LNCAP (cell line): Measurements from ENCODE around the gene SLC16A11.

Source experiments
- TF ChIP-seq, protein P1 (sequence below): fragments of 450-650 bp; IDR thresholded peaks from 2 replicates; pipeline ENCODE4 v1.5.1; 2017; ENCODE audit warnings: mild to moderate bottlenecking

Gene SLC16A11

DNA sequence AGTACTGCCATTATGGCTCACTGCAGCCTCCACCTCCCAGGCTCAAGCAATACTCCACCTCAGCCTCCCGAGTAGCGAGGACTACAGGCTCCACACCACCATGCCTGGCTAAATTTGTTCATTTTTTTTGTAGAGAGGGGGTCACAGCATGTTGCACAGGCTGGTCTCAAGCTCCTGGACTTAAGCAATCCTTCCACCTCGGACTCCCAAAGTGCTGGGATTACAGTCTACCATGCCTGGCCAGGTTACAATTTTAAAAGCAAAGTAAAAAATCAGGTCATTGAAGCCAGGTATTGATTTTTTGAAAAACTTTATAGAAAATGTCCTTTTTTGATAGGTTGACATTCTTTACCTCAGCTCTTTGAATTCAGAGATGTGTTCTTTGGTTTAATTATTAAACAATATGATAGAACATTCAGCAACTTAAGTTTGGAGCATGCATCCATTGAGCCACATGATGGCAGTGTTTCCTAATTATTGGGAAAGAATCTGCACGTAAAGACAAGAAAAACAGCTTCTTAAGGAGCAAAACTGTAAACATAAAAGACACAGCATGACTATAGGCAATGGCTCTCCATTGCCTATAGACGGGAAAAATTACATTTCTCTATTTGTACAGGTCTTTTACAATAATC is 1.7 kb upstream of the SLC16A11 start:
- TF ChIP-seq, protein P1, sequence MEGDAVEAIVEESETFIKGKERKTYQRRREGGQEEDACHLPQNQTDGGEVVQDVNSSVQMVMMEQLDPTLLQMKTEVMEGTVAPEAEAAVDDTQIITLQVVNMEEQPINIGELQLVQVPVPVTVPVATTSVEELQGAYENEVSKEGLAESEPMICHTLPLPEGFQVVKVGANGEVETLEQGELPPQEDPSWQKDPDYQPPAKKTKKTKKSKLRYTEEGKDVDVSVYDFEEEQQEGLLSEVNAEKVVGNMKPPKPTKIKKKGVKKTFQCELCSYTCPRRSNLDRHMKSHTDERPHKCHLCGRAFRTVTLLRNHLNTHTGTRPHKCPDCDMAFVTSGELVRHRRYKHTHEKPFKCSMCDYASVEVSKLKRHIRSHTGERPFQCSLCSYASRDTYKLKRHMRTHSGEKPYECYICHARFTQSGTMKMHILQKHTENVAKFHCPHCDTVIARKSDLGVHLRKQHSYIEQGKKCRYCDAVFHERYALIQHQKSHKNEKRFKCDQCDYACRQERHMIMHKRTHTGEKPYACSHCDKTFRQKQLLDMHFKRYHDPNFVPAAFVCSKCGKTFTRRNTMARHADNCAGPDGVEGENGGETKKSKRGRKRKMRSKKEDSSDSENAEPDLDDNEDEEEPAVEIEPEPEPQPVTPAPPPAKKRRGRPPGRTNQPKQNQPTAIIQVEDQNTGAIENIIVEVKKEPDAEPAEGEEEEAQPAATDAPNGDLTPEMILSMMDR, result peak; percentile 91

DNA sequence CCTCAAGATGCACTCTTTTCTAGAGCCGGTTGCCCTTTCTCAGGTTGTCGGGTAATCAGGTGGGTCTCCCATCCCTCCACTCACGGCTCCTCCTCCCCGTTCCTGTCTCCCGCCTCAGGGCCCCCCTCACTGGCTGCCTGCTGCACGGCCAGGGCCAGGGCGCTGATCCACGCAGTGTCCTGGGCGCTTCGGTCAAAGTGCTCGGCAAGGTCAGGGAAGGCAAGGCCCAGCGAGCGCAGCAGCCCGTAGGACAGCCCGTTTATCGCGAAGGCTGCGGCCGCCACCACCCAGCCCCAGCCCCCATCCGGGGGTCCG is 753 bp downstream of the SLC16A11 start:
- TF ChIP-seq, protein P1, result no peak

DNA sequence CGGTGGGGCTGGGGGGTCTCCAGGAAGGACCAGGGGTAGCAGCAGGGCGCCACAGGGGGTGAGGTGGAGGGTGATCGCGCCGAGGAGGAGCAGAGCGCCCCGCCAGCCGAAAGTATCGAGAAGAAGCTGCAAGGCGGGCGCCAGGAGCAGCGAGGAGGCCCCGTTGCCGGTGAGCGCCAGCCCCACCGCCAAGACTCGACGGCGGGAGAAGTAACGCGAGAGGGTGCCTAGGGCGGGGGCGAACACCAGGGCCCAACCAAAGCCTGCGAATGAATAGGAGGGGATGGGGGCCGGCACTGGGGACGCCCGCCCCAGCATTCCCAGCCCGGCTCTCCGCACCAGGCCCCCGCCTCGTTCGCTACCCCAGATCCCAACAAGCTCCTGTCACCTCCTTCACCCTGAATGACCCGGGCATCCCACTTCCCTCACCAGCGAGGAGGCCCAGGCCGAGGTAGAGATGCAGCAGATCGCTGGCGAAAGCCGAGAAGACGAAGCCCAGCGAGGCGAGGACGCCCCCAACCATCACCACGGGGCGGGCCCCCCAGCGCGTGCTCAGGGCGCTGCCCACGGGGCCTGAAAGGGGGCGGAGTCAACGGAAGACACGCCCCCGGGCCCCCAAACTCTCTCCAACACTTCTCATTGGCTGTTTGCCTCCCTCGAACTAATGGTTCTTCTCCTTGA is 1.3 kb downstream of the SLC16A11 start:
- TF ChIP-seq, protein P1, result no peak

DNA sequence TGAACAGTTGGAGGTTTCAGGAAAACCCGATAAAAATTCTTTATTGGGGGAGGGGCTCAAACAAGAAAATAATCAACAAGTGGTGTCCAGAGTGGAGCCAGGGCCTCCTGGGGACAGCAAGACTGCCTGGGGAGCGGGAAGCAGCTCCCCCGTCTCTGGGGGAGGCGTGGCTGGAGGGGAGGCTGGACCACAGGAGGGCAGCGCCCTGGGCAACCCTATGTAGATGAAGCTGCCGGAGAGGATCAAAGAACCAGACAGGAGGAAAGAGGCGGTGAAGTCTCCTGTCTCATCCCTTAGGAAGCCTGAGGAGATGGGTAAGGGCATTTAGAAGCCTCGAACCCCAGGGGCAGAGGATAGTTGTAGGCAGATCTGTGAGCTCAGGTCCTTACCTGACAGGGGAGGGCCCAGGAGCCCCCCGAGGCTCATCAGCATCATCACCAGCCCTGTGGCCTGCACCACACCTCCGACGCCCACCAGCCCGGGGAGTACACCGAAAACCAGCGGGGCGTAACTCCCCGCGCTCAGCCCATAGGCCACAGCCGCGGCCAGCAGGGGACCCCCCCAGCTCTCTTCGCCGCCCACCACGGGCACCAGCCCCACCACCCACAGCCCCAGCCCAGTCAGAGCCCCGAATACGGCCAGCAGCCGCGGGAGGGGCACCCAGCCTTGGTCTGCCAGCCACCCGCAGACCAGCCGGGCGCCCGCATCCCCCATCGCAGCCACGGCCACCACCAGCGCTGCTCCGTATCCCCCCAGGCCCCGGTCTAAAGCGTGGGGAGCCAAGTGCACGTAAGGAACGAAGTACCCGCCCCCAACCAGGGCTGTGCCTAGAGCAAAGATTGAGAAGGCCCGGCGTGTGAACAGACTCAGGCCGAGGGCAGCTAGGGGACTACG is 2.0 kb downstream of the SLC16A11 start:
- TF ChIP-seq, protein P1, result no peak

DNA sequence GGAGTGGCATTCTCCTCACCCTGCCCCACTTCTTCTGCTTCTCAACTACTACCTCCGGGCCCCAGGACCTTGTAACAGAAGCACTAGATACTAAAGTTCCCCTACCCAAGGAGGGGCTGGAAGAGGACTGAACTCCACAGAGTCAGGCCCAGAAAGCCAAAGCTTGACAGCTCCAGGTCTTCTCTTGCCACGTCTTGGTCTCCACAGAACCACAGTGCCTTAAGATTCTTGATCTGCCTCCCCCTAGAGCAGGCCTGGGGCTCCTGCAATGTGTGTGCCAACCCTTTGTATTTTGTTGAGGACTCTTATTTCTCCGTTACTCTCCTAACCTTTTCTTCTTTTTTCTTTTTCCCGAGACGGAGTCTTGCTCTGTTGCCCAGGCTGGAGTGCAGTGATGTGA is 4.1 kb downstream of the SLC16A11 start:
- TF ChIP-seq, protein P1, result no peak

DNA sequence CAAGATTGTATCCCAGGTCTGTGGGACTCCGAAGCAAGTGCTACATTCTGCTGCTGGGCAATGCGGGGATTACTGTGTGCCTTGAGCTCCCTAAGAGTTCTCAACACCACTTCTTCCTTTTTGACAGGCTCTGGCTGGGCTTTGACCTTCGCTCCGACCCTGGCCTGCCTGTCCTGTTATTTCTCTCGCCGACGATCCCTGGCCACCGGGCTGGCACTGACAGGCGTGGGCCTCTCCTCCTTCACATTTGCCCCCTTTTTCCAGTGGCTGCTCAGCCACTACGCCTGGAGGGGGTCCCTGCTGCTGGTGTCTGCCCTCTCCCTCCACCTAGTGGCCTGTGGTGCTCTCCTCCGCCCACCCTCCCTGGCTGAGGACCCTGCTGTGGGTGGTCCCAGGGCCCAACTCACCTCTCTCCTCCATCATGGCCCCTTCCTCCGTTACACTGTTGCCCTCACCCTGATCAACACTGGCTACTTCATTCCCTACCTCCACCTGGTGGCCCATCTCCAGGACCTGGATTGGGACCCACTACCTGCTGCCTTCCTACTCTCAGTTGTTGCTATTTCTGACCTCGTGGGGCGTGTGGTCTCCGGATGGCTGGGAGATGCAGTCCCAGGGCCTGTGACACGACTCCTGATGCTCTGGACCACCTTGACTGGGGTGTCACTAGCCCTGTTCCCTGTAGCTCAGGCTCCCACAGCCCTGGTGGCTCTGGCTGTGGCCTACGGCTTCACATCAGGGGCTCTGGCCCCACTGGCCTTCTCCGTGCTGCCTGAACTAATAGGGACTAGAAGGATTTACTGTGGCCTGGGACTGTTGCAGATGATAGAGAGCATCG is 5.6 kb downstream of the SLC16A11 start:
- TF ChIP-seq, protein P1, result no peak
